IPS-NIHi7 (cell line): ENCODE data around the gene STIM1.

Experiments
- DNase-seq: peaks from one replicate; pipeline ENCODE4 v3.0.0; 2012; ENCODE audit warnings: mixed read lengths; ENCODE audit errors: extremely low spot score

STIM1 gene

GRCh38 chr11:4066910-4067309 lies 211.4 kb downstream of the STIM1 start:
- DNase-seq: no peak

GRCh38 chr11:4068962-4069361 lies 213.5 kb downstream of the STIM1 start:
- DNase-seq: no peak

- DNase-seq: no peak
These were observed 215.9 kb downstream of the STIM1 start for GRCh38 chr11:4071325-4071724.

- DNase-seq: no peak
These were observed 216.4 kb downstream of the STIM1 start for GRCh38 chr11:4071914-4072313.

- DNase-seq: peak; percentile 82
These were observed 217.3 kb downstream of the STIM1 start for GRCh38 chr11:4072668-4073285.

GRCh38 chr11:4074266-4074665 lies 218.8 kb downstream of the STIM1 start:
- DNase-seq: no peak

GRCh38 chr11:4076774-4077173 lies 221.3 kb downstream of the STIM1 start:
- DNase-seq: no peak

GRCh38 chr11:4083198-4083597 lies 227.7 kb downstream of the STIM1 start:
- DNase-seq: no peak

GRCh38 chr11:4084406-4085125 lies 229.1 kb downstream of the STIM1 start:
- DNase-seq: no peak

GRCh38 chr11:4085575-4085974 lies 230.1 kb downstream of the STIM1 start:
- DNase-seq: no peak

GRCh38 chr11:4086575-4087353 lies 231.3 kb downstream of the STIM1 start:
- DNase-seq: no peak

- no peak for DNase-seq
These were observed 232.1 kb downstream of the STIM1 start for GRCh38 chr11:4087551-4087950.

GRCh38 chr11:4090258-4090657 lies 234.8 kb downstream of the STIM1 start:
- no peak for DNase-seq

GRCh38 chr11:4092026-4092425 lies 236.6 kb downstream of the STIM1 start:
- no peak for DNase-seq

GRCh38 chr11:4093519-4094347 lies 238.3 kb downstream of the STIM1 start:
- no peak for DNase-seq

- DNase-seq: peak; percentile 97
These were observed 239.2 kb downstream of the STIM1 start, which contains the start of gene RRM1 for GRCh38 chr11:4094348-4095291. RRM1 (plus strand) TSS chr11:4094799; CDS start chr11:4095013, 214 bp downstream.

GRCh38 chr11:4095509-4096230 lies 240.2 kb downstream of the STIM1 start:
- DNase-seq: no peak

GRCh38 chr11:4098026-4098621 lies 242.7 kb downstream of the STIM1 start:
- no peak for DNase-seq

GRCh38 chr11:4102711-4103110 lies 247.2 kb downstream of the STIM1 start:
- DNase-seq: no peak

- no peak for DNase-seq
These were observed 247.8 kb downstream of the STIM1 start for GRCh38 chr11:4103269-4103668.
